Measurements from ENCODE around the gene TEKTIP1. TPM values are rescaled to one million over a fixed set of nuclear protein-coding genes. Genes with fewer than 3 reads are reported as not detected.
"Not testable (repeated sequence)": the region's sequence is repeated elsewhere in the genome, so short reads cannot be mapped to it uniquely, and the experiment has no call there.

The TEKTIP1 gene
- total RNA-seq, 1 experiment from 2014 or later: not detected

GRCh38 chr19:3565139-3565538 lies 26.2 kb downstream of the TEKTIP1 start:
- H3K36me3 ChIP-seq (replicated peaks; ENCODE audit: control insufficient read depth, insufficient read depth, low read length): no peaks in the 10 kb centered on the region
- DNase-seq: no peak
- H3K4me3 ChIP-seq (ENCODE audit: insufficient read depth, low read depth, low read length): no peak overlapping the region
- no peaks in the 10 kb centered on the region for H3K27me3 ChIP-seq (ENCODE audit: control insufficient read depth, insufficient read depth, low read length)

DNA sequence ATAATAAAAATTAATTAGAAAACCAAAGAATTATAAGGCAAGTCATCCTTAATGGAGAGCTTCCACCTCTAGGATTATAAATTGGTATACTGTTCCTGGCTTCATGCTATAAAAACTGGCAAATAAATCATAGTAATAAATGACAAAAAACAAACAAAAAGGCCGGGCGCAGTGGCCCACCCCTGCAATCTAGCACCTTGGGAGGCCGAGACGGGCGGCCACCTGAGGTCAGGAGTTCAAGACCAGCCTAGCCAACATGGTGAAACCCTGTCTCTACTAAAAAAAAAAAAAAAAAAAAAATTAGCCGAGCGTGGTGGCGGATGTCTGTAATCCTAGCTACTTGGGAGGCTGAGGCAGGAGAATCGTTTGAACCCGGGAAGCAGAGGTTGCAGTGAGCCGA lies 31.1 kb downstream of the TEKTIP1 start:
- not testable (repeated sequence) for H3K4me3 ChIP-seq (ENCODE audit: insufficient read depth, low read depth, low read length); DNase-seq; H3K27me3 ChIP-seq (ENCODE audit: control insufficient read depth, insufficient read depth, low read length)

DNA sequence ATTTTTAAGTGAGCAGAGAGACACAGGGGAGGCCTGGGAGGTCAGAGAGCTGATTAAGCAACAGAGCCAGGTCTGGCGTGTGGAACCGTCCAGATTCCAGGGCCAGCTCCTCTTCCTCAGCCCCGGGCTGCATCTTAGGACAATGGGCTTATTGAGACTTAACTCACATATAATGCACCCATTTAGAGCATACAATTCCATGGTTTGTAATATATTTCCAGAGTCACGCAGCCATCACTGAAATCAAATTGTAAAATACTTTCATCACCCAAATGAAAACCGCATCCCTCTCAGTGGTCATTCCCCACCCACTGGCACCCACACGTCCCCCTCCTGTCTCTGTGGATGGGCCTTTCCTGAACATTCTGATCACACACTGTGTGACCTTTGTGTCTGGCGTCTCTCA lies 31.6 kb downstream of the TEKTIP1 start:
- DNase-seq: no peak
- Histone ChIP-seq H3K36me3 (replicated peaks; ENCODE audit: control insufficient read depth, insufficient read depth, low read length) (no peaks in the 10 kb centered on the region; the same call in 1 of the 2 replicates), H3K27me3 (ENCODE audit: control insufficient read depth, insufficient read depth, low read length) (no peaks in the 10 kb centered on the region; the same call in 1 of the 2 replicates), H3K4me3 (ENCODE audit: insufficient read depth, low read depth, low read length) (no peak overlapping the region)

More for the DNA sequence above, 31.1 kb downstream of the TEKTIP1 start:
- H3K36me3 ChIP-seq (replicated peaks; ENCODE audit: control insufficient read depth, insufficient read depth, low read length): not testable (repeated sequence)

DNA sequence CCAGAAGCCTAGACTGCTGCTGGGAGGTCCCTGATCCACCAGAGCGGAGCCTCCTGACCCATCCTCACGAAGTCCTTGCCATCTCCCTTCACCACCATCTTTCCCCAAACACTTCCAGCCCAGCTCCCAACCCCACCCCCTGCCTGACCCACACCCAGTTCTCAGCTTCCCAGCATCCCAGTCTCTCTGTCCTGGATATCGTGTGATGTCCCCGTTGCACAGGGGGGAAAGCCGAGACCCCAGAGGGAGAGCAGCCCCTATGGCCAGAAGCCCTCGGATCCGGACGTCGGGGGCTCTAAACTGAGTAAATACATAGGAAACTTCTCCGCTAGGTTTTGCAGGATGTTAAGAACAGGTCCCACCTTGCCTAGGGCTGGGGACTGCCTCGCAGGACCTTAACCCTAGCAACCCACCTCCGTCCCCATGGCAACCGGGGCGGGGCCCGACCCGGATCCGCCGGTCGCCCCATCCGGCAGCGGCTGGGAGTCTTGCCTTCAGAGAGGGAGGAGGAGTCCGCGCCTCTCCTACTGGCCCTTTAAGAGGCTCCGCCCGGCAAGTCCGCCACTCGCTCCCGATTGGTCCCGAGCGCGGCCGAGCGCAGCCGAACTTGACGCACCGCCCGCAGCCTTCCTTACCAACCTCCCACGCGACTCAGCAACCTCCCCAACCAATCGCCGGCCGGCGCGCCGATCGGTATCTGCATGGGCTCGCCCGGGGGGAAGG lies 33.3 kb downstream of the TEKTIP1 start:
- H3K27me3 ChIP-seq (ENCODE audit: control insufficient read depth, insufficient read depth, low read length): peaks cover 3% of the 10 kb centered on the region; the same call in 1 of the 2 replicates
- H3K4me3 ChIP-seq (ENCODE audit: insufficient read depth, low read depth, low read length): no peak overlapping the region
- DNase-seq: peak; percentile 99
- H3K36me3 ChIP-seq (replicated peaks; ENCODE audit: control insufficient read depth, insufficient read depth, low read length): no peaks in the 10 kb centered on the region; the same call in 1 of the 2 replicates

DNA sequence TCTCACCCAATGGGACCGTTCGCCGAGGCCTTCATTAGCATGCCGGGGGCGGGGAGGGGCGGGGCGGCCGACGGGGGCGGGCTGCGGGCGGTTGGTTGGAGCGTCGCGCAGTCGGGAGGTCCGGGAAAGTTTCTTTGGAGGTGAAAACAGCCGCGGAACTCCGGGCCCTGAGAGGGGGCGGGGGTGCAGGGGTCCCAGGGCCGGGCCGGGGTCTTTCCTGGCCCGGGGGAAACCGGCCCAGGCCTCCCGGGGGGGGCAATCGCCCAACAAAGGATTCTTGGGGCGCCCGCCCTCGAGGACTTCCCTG lies 33.8 kb downstream of the TEKTIP1 start, which contains the start of gene HMG20B:
HMG20B (plus strand) TSS at position 90 of the 307 bp plus-strand sequence. CDS start 366 bp downstream, outside the sequence.
- H3K27me3 ChIP-seq (ENCODE audit: control insufficient read depth, insufficient read depth, low read length): peaks cover 5% of the 10 kb centered on the region; the same call in 1 of the 2 replicates

GRCh38 chr19:3573162-3573857 lies 34.3 kb downstream of the TEKTIP1 start:
- Histone ChIP-seq H3K27me3 (ENCODE audit: control insufficient read depth, insufficient read depth, low read length) (peaks cover 10% of the 10 kb centered on the region; the same call in 1 of the 2 replicates), H3K4me3 (ENCODE audit: insufficient read depth, low read depth, low read length) (peak overlapping the region; percentile 91), H3K36me3 (replicated peaks; ENCODE audit: control insufficient read depth, insufficient read depth, low read length) (no peaks in the 10 kb centered on the region; the same call in 1 of the 2 replicates)
- peak; percentile 81 for DNase-seq

More for the DNA sequence above, 33.8 kb downstream of the TEKTIP1 start, which contains the start of gene HMG20B:
- Histone ChIP-seq H3K4me3 (ENCODE audit: insufficient read depth, low read depth, low read length) (peak within 1 kb of the TSS; percentile 91), H3K36me3 (replicated peaks; ENCODE audit: control insufficient read depth, insufficient read depth, low read length) (no peaks in the 10 kb centered on the region; the same call in 1 of the 2 replicates)
- no peak for DNase-seq

DNA sequence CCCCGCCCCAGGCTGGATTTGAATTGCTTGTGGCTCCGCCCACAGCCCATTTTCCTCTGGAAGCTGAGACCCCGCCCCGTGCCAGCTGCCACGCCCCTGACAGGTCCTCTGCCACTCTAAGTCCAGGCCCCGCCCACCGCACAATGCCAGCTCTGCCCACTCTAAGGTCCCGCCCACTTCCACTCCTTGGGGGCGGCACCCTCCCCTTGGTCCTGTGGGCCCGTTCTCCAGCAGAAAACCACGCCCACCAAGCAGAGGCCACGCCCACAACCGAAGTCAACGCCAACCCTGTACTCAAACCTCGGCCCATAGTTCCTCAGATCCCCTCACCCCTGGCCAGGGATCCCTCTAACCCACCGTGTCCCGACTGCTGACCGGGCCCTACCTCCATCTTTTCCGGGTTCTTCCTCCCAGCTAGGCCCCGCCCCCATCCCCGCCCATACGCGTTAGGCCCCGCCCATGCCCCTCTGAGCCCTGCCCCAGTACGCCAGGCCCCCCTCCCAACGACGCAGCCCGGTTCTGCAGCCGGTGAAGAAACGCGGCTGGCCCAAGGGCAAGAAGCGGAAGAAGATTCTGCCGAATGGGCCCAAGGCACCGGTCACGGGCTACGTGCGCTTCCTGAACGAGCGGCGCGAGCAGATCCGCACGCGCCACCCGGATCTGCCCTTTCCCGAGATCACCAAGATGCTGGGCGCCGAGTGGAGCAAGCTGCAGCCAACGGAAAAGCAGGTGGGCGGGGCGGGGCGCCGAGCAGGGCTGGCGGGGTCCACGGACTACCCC lies 35.1 kb downstream of the TEKTIP1 start:
- Histone ChIP-seq H3K27me3 (ENCODE audit: control insufficient read depth, insufficient read depth, low read length) (peaks cover 15% of the 10 kb centered on the region; the same call in 1 of the 2 replicates), H3K36me3 (replicated peaks; ENCODE audit: control insufficient read depth, insufficient read depth, low read length) (no peaks in the 10 kb centered on the region; the same call in 1 of the 2 replicates), H3K4me3 (ENCODE audit: insufficient read depth, low read depth, low read length) (peak overlapping the region; percentile 91)
- peak; percentile 97 for DNase-seq

GRCh38 chr19:3575260-3575741 lies 36.3 kb downstream of the TEKTIP1 start:
- DNase-seq: peak; percentile 68
- H3K36me3 ChIP-seq (replicated peaks; ENCODE audit: control insufficient read depth, insufficient read depth, low read length): no peaks in the 10 kb centered on the region; the same call in 1 of the 2 replicates
- no peak overlapping the region for H3K4me3 ChIP-seq (ENCODE audit: insufficient read depth, low read depth, low read length)
- H3K27me3 ChIP-seq (ENCODE audit: control insufficient read depth, insufficient read depth, low read length): peaks cover 17% of the 10 kb centered on the region; the same call in 1 of the 2 replicates

- peak overlapping the region; percentile 61 for H3K4me3 ChIP-seq (ENCODE audit: insufficient read depth, low read depth, low read length)
- peaks cover 17% of the 10 kb centered on the region; the same call in 1 of the 2 replicates for H3K27me3 ChIP-seq (ENCODE audit: control insufficient read depth, insufficient read depth, low read length)
- H3K36me3 ChIP-seq (replicated peaks; ENCODE audit: control insufficient read depth, insufficient read depth, low read length): no peaks in the 10 kb centered on the region; the same call in 1 of the 2 replicates
- peak; percentile 49 for DNase-seq
Observed at GRCh38 chr19:3575949-3576673, 37.1 kb downstream of the TEKTIP1 start.

DNA sequence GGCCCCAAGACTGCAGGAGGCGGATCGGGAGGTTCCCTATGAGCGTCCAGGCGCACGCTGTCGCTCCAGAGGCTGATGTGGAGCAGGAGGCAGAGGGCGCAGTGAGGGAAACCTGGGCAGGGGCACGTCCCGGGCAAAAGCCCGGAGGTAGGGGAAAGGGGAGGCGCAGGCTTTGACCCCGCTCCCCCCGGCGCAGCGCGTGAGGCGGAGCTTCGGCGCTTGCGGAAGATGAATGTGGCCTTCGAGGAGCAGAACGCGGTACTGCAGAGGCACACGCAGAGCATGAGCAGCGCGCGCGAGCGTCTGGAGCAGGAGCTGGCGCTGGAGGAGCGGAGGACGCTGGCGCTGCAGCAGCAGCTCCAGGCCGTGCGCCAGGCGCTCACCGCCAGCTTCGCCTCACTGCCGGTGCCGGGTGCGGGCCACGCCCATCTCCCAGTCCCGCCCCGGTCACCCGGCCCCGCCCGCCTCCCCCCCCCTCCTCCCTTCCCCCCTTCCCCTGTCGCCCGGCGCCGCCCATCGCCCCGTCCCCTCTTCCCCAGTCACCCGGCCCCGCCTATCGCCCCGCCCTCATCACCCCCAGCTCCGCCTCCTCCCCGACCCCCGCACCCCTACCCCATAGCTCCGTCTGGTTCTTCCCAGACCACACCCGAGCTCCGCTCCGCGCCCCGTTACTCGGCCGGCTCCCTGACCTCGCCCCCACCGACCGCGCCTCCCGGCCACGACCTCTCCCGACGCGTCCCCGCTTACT lies 37.9 kb downstream of the TEKTIP1 start:
- DNase-seq: peak; percentile 100
- Histone ChIP-seq H3K4me3 (ENCODE audit: insufficient read depth, low read depth, low read length) (peak overlapping the region; percentile 61), H3K27me3 (ENCODE audit: control insufficient read depth, insufficient read depth, low read length) (peaks cover 17% of the 10 kb centered on the region; the same call in 1 of the 2 replicates), H3K36me3 (replicated peaks; ENCODE audit: control insufficient read depth, insufficient read depth, low read length) (no peaks in the 10 kb centered on the region; the same call in 1 of the 2 replicates)

- Histone ChIP-seq H3K36me3 (replicated peaks; ENCODE audit: control insufficient read depth, insufficient read depth, low read length) (no peaks in the 10 kb centered on the region; the same call in 1 of the 2 replicates), H3K27me3 (ENCODE audit: control insufficient read depth, insufficient read depth, low read length) (peaks cover 17% of the 10 kb centered on the region; the same call in 1 of the 2 replicates), H3K4me3 (ENCODE audit: insufficient read depth, low read depth, low read length) (peak overlapping the region; percentile 48)
- DNase-seq: peak; percentile 90
Observed at GRCh38 chr19:3577723-3578344, 38.9 kb downstream of the TEKTIP1 start.

DNA sequence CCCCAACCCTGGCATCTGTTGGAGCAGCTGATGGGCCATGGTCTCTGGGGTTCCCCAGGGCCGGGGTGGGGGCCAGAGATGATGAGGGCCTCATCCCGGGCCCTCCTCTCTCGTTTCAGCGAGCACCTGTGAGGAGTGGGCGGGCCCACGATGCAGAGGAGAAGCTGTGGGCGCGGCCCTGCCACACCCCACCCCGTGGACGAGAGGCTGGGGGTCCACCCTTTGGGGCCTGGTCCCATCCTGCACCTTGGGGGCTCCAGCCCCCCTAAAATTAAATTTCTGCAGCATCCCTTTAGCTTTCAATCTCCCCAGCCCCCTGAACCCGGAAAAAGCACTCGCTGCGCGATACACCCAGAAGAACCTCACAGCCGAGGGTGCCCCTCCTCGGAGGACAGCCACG lies 39.4 kb downstream of the TEKTIP1 start:
- peaks cover 19% of the 10 kb centered on the region; the same call in 1 of the 2 replicates for H3K27me3 ChIP-seq (ENCODE audit: control insufficient read depth, insufficient read depth, low read length)
- H3K4me3 ChIP-seq (ENCODE audit: insufficient read depth, low read depth, low read length): peak overlapping the region; percentile 48
- H3K36me3 ChIP-seq (replicated peaks; ENCODE audit: control insufficient read depth, insufficient read depth, low read length): no peaks in the 10 kb centered on the region; the same call in 1 of the 2 replicates
- no peak for DNase-seq

Measured in H7 (cell line).